ENCODE measurements around the gene GPC5.

The GPC5 gene

GRCh38 chr13:91375116-91375729, 23.2 kb upstream of the GPC5 start:
- CTCF ChIA-PET, result interaction anchor here (2.2 kb wide), 1 partner anchor 347 kb away, joined by 7 read pairs; no protein-coding TSS in a partner anchor
- peak; percentile 71 for DNase-seq (ENCODE audit: extremely low spot score)
- POLR2A ChIA-PET, result no interaction called here
- no peak for TF ChIP-seq TARDBP (IDR thresholded peaks at IDR 0.05)
- no peak for TF ChIP-seq ARNT (IDR thresholded peaks at IDR 0.05)
- no peak for TF ChIP-seq HDGF (IDR thresholded peaks at IDR 0.05; ENCODE audit: borderline replicate concordance)
- TF ChIP-seq ZNF384 (IDR thresholded peaks at IDR 0.05), result 0 out of 2 replicates have a peak, but pooled peaks have one; percentile 37

- DNase-seq (ENCODE audit: extremely low spot score), result no peak
- ChIA-PET POLR2A (no interaction called here), CTCF (interaction anchor here (0.6 to 1.7 kb wide), 12 partner anchors 9 to 398 kb away, joined by 3 to 7 read pairs (median 4); partner anchors contain the start of gene GPC5)
- TF ChIP-seq FOXK2 (IDR thresholded peaks at IDR 0.05), result no peak
Observed at GRCh38 chr13:91381371-91381770, 17.1 kb upstream of the GPC5 start.

- TF ChIP-seq FOXA1 (IDR thresholded peaks at IDR 0.05), result no peak
- no peak for TF ChIP-seq PKNOX1 (IDR thresholded peaks at IDR 0.05)
- TF ChIP-seq CTBP1 (IDR thresholded peaks at IDR 0.05; ENCODE audit: borderline replicate concordance), result no peak
- no peak for TF ChIP-seq SP1 (IDR thresholded peaks at IDR 0.05)
- TF ChIP-seq FOXM1 (IDR thresholded peaks at IDR 0.05; ENCODE audit: borderline replicate concordance), result no peak
- TF ChIP-seq SUZ12 (IDR thresholded peaks at IDR 0.05), result no peak
- TF ChIP-seq L3MBTL2 (conservative IDR thresholded peaks at IDR 0.05), result no peak
- ChIA-PET CTCF (interaction anchor here (0.8 kb wide), 1 partner anchor 194 kb away, joined by 3 read pairs; no protein-coding TSS in a partner anchor), POLR2A (interaction anchor here (0.7 kb wide), 1 partner anchor 15 kb away, joined by 3 read pairs; the partner anchor contains the start of gene GPC5)
- DNase-seq (ENCODE audit: extremely low spot score), result no peak
Observed at GRCh38 chr13:91383836-91384235, 14.6 kb upstream of the GPC5 start.

GRCh38 chr13:91384896-91385295, 13.5 kb upstream of the GPC5 start:
- TF ChIP-seq CTBP1 (IDR thresholded peaks at IDR 0.05; ENCODE audit: borderline replicate concordance), result no peak
- no peak for TF ChIP-seq SUZ12 (IDR thresholded peaks at IDR 0.05)
- TF ChIP-seq SP1 (IDR thresholded peaks at IDR 0.05), result no peak
- 0 out of 2 replicates have a peak, but pooled peaks have one; percentile 21 for TF ChIP-seq FOXA1 (IDR thresholded peaks at IDR 0.05)
- no peak for TF ChIP-seq L3MBTL2 (conservative IDR thresholded peaks at IDR 0.05)
- no peak for TF ChIP-seq FOXK2 (IDR thresholded peaks at IDR 0.05)
- TF ChIP-seq PKNOX1 (IDR thresholded peaks at IDR 0.05), result peak; percentile 64
- TF ChIP-seq ARNT (IDR thresholded peaks at IDR 0.05), result no peak
- TF ChIP-seq HDGF (IDR thresholded peaks at IDR 0.05; ENCODE audit: borderline replicate concordance), result no peak
- no peak for TF ChIP-seq ZNF384 (IDR thresholded peaks at IDR 0.05)
- TF ChIP-seq ELF4 (IDR thresholded peaks at IDR 0.05), result no peak
- TF ChIP-seq BHLHE40 (IDR thresholded peaks at IDR 0.05; ENCODE audit: borderline replicate concordance), result no peak
- no peak for TF ChIP-seq LEF1 (IDR thresholded peaks at IDR 0.05; ENCODE audit: borderline replicate concordance)
- no peak for TF ChIP-seq FOXM1 (IDR thresholded peaks at IDR 0.05; ENCODE audit: borderline replicate concordance)
- TF ChIP-seq TARDBP (IDR thresholded peaks at IDR 0.05), result no peak
- TF ChIP-seq NFRKB (IDR thresholded peaks at IDR 0.05), result no peak
- ChIA-PET POLR2A (no interaction called here), CTCF (no interaction called here)
- no peak for DNase-seq (ENCODE audit: extremely low spot score)

GRCh38 chr13:91389186-91389585, 9.2 kb upstream of the GPC5 start:
- DNase-seq (ENCODE audit: extremely low spot score), result no peak
- CTCF ChIA-PET, result no interaction called here
- POLR2A ChIA-PET, result no interaction called here
- TF ChIP-seq FOXM1 (IDR thresholded peaks at IDR 0.05; ENCODE audit: borderline replicate concordance), result no peak
- TF ChIP-seq BHLHE40 (IDR thresholded peaks at IDR 0.05; ENCODE audit: borderline replicate concordance), result no peak
- no peak for TF ChIP-seq PKNOX1 (IDR thresholded peaks at IDR 0.05)
- TF ChIP-seq SP1 (IDR thresholded peaks at IDR 0.05), result no peak
- TF ChIP-seq ELF4 (IDR thresholded peaks at IDR 0.05), result no peak
- no peak for TF ChIP-seq TARDBP (IDR thresholded peaks at IDR 0.05)
- no peak for TF ChIP-seq FOXA1 (IDR thresholded peaks at IDR 0.05)
- TF ChIP-seq FOXK2 (IDR thresholded peaks at IDR 0.05), result no peak
- no peak for TF ChIP-seq HDGF (IDR thresholded peaks at IDR 0.05; ENCODE audit: borderline replicate concordance)
- TF ChIP-seq LEF1 (IDR thresholded peaks at IDR 0.05; ENCODE audit: borderline replicate concordance), result no peak
- no peak for TF ChIP-seq ARNT (IDR thresholded peaks at IDR 0.05)
- no peak for TF ChIP-seq CTBP1 (IDR thresholded peaks at IDR 0.05; ENCODE audit: borderline replicate concordance)
- no peak for TF ChIP-seq ZNF384 (IDR thresholded peaks at IDR 0.05)
- TF ChIP-seq SUZ12 (IDR thresholded peaks at IDR 0.05), result no peak
- TF ChIP-seq NFRKB (IDR thresholded peaks at IDR 0.05), result no peak
- TF ChIP-seq L3MBTL2 (conservative IDR thresholded peaks at IDR 0.05), result no peak

GRCh38 chr13:91397595-91397994, 826 bp upstream of the GPC5 start:
- CTCF ChIA-PET, result no interaction called here
- DNase-seq (ENCODE audit: extremely low spot score), result no peak
- TF ChIP-seq FOXK2 (IDR thresholded peaks at IDR 0.05), result no peak
- no peak for TF ChIP-seq PKNOX1 (IDR thresholded peaks at IDR 0.05)
- TF ChIP-seq LEF1 (IDR thresholded peaks at IDR 0.05; ENCODE audit: borderline replicate concordance), result no peak
- no peak for TF ChIP-seq ZNF384 (IDR thresholded peaks at IDR 0.05)
- no peak for TF ChIP-seq ELF4 (IDR thresholded peaks at IDR 0.05)
- TF ChIP-seq NFRKB (IDR thresholded peaks at IDR 0.05), result no peak
- no peak for TF ChIP-seq CTBP1 (IDR thresholded peaks at IDR 0.05; ENCODE audit: borderline replicate concordance)
- no peak for TF ChIP-seq BHLHE40 (IDR thresholded peaks at IDR 0.05; ENCODE audit: borderline replicate concordance)
- POLR2A ChIA-PET, result no interaction called here

All from HEK293T (cell line).